Panc1 (cell line): Measurements from ENCODE around the gene CACNA2D3. TPM values are rescaled to one million over a fixed set of nuclear protein-coding genes. Genes with fewer than 3 reads are reported as not detected.

Source experiments
- ATAC-seq: fragments of 200-7000 bp; cut with Tn5 transposase; 2 replicates; pipeline ENCODE4 v1.9.1; 2020; ENCODE audit warnings: mild to moderate bottlenecking, moderate library complexity
- BruUV-seq: library from RNA; stranded (reverse); fragments of 400-500 nt; replicated peaks from 2 replicates; lab custom pipeline; 2021; lab: Mats Ljungman, UMichigan
- CTCF ChIA-PET: fragments of 300-600 bp; sonication (Branson Sonifier 250); formaldehyde crosslinking; loops from one replicate; lab custom pipeline; 2022; ENCODE audit warnings: antibody characterized with exemption; lab: Charles Lee
- POLR2A ChIA-PET: fragments of 300-600 bp; sonication (Branson Sonifier 250); formaldehyde crosslinking; loops from one replicate; lab custom pipeline; 2022; ENCODE audit warnings: antibody characterized with exemption; lab: Charles Lee
- DNase-seq: peaks from one replicate; pipeline ENCODE4 v3.0.0-alpha.2; 2010; ENCODE audit warnings: low read depth, low spot score
- H3K27ac ChIP-seq: 2 replicates; pipeline ENCODE4 v1.5.1; 2011; ENCODE audit warnings: mild to moderate bottlenecking, low read length, inconsistent platforms
- H3K27me3 ChIP-seq: fragments of 200-500 bp; sonication (Bioruptor generic); 2 replicates; pipeline ENCODE4 v1.6.0; 2014; ENCODE audit warnings: low read length, inconsistent platforms; ENCODE audit not compliant: control insufficient read depth, insufficient read depth
- H3K36me3 ChIP-seq: fragments of 200-500 bp; sonication (Bioruptor generic); 2 replicates; pipeline ENCODE4 v1.5.1; 2014; ENCODE audit warnings: inconsistent platforms, mild to moderate bottlenecking, low read length, moderate library complexity; ENCODE audit not compliant: control insufficient read depth, insufficient read depth
- H3K4me1 ChIP-seq: 2 replicates; pipeline ENCODE4 v1.5.1; 2011; ENCODE audit warnings: inconsistent platforms, mild to moderate bottlenecking, low read length, moderate library complexity; ENCODE audit not compliant: control insufficient read depth, insufficient read depth
- H3K4me3 ChIP-seq, 2 experiments: 2 replicates each; pipeline ENCODE4 v1.5.1; 2011 to 2012; ENCODE audit warnings: low read depth in 2 of 2, low read length in 2 of 2, mild to moderate bottlenecking in 2 of 2, inconsistent platforms in 1 of 2, moderate library complexity in 1 of 2
- H3K9me3 ChIP-seq: fragments of 200-500 bp; sonication (Bioruptor generic); 2 replicates; pipeline ENCODE4 v1.5.1; 2014; ENCODE audit warnings: low read depth, mild to moderate bottlenecking, inconsistent platforms, low read length, moderate library complexity; ENCODE audit not compliant: control insufficient read depth, insufficient read depth
- CTCF ChIP-seq: fragments of 450-650 bp; IDR thresholded peaks from 2 replicates; pipeline ENCODE4 v1.5.1; 2017; ENCODE audit warnings: mild to moderate bottlenecking
- POLR2AphosphoS5 ChIP-seq: IDR thresholded peaks from 2 replicates; pipeline ENCODE4 v1.6.1; 2012; ENCODE audit warnings: mild to moderate bottlenecking, low read depth, low read length, moderate library complexity
- REST ChIP-seq, 2 experiments: IDR thresholded peaks; 2 replicates each; pipeline ENCODE4 v1.6.1; 2011 to 2012; ENCODE audit warnings: low read depth in 2 of 2, control low read depth in 1 of 2, low read length in 1 of 2, mild to moderate bottlenecking in 1 of 2, moderate library complexity in 1 of 2; ENCODE audit not compliant: insufficient read depth in 1 of 2
- SIN3A ChIP-seq: IDR thresholded peaks from 2 replicates; pipeline ENCODE4 v1.6.1; 2012; ENCODE audit warnings: low read depth, mild to moderate bottlenecking, low read length, moderate library complexity, borderline replicate concordance; ENCODE audit not compliant: insufficient read depth
- TCF7L2 ChIP-seq: IDR thresholded peaks from 2 replicates; pipeline ENCODE4 v1.6.1; 2011; ENCODE audit warnings: mild to moderate bottlenecking, low read depth, low read length, inconsistent platforms
- in situ Hi-C: cut with HindIII; loops from 2 replicates; pipeline ENCODE4 v1.10.0; 2016; ENCODE audit warnings: low sequenced_read_pairs, low pct_unique_long_range_greater_than_20kb
- intact Hi-C: fragments of 100-400 bp; cut with micrococcal nuclease; formaldehyde crosslinking; loops from one replicate; pipeline ENCODE4 v1.10.0; 2022; ENCODE audit not compliant: unreplicated experiment
- total RNA-seq: library from RNA; stranded (reverse); gene quantifications from one replicate; pipeline ENCODE4 v1.2.1, GENCODE V29; 2021; ENCODE audit not compliant: unreplicated experiment

CACNA2D3 gene
- total RNA-seq, 1 experiment from 2014 or later, result 0.41 TPM

GRCh38 chr3:54123003-54123775, 837 bp downstream of the CACNA2D3 start:
- no peak overlapping the region for H3K4me3 ChIP-seq

GRCh38 chr3:54123776-54124196, 1.4 kb downstream of the CACNA2D3 start:
- DNase-seq (no peak), ATAC-seq (no peak)
- Histone ChIP-seq H3K36me3 (no peaks in the 10 kb centered on the region), H3K9me3 (no peaks in the 10 kb centered on the region), H3K4me1 (0 out of 2 replicates have a peak, but pooled peaks cover 2% of the 10 kb centered on the region), H3K27ac (no peak overlapping the region), H3K27me3 (peaks cover 21% of the 10 kb centered on the region), H3K4me3 (no peak overlapping the region)
- no peak for TF ChIP-seq TCF7L2
- ChIA-PET CTCF (no interaction called here), POLR2A (no interaction called here)
- intact Hi-C loops, result loop anchor here (10.0 kb wide), 1 partner anchor 169 kb away; no protein-coding TSS in a partner anchor
- no TSS peak for BruUV-seq
- in situ Hi-C loops, result no loop called here

More at GRCh38 chr3:54123003-54123775, 837 bp downstream of the CACNA2D3 start:
- intact Hi-C loops (loop anchor here (10.0 kb wide), 1 partner anchor 168 kb away; no protein-coding TSS in a partner anchor), in situ Hi-C loops (no loop called here)
- no TSS peak for BruUV-seq
- no peaks in the 10 kb centered on the region for H3K9me3 ChIP-seq
- H3K4me1 ChIP-seq, result 0 out of 2 replicates have a peak, but pooled peaks cover 2% of the 10 kb centered on the region
- peaks cover 21% of the 10 kb centered on the region for H3K27me3 ChIP-seq
- ChIA-PET POLR2A (no interaction called here), CTCF (no interaction called here)
- TF ChIP-seq SIN3A (no peak), REST (IDR thresholded peaks at IDR 0.05; ENCODE audit: insufficient read depth in 1 of 2, low read depth in 2 of 2, low read length in 1 of 2) (no peak), POLR2AphosphoS5 (no peak), CTCF (no peak), TCF7L2 (no peak)
- no peaks in the 10 kb centered on the region for H3K36me3 ChIP-seq
- no peak overlapping the region for H3K27ac ChIP-seq
- DNase-seq (no peak), ATAC-seq (no peak)

- Histone ChIP-seq H3K27me3 (peaks cover 16% of the 10 kb centered on the region), H3K4me1 (0 out of 2 replicates have a peak, but pooled peaks cover 2% of the 10 kb centered on the region), H3K27ac (no peak overlapping the region), H3K4me3 (no peak overlapping the region), H3K9me3 (no peaks in the 10 kb centered on the region), H3K36me3 (no peaks in the 10 kb centered on the region)
- intact Hi-C loops (loop anchor here (10.0 kb wide), 1 partner anchor 170 kb away; no protein-coding TSS in a partner anchor), in situ Hi-C loops (no loop called here)
- BruUV-seq, result no TSS peak
- ATAC-seq (no peak), DNase-seq (no peak)
- CTCF ChIA-PET, result no interaction called here
- TF ChIP-seq REST (IDR thresholded peaks at IDR 0.05; ENCODE audit: insufficient read depth in 1 of 2, low read depth in 2 of 2, low read length in 1 of 2), result no peak
- TF ChIP-seq TCF7L2, result no peak
- POLR2A ChIA-PET, result no interaction called here
Measured at GRCh38 chr3:54125300-54125699, 2.9 kb downstream of the CACNA2D3 start.
